IMR-90 (cell line): ENCODE measurements around the gene FAM229A. TPM values are rescaled to one million over a fixed set of nuclear protein-coding genes. Genes with fewer than 3 reads are reported as not detected.

Experiments used
- ATAC-seq: fragments of 200-7000 bp; cut with Tn5 transposase; 2 replicates; pipeline ENCODE4 v1.9.1; 2020; ENCODE audit warnings: low read depth, mild to moderate bottlenecking, moderate library complexity
- BruUV-seq: library from RNA; stranded (reverse); fragments of 400-500 nt; replicated peaks from 2 replicates; lab custom pipeline; 2021; lab: Mats Ljungman, UMichigan
- CTCF ChIA-PET: fragments of 300-600 bp; formaldehyde crosslinking; extraction: SDS; loops from one replicate; lab custom pipeline; 2021; ENCODE audit warnings: antibody characterized with exemption; lab: Yijun Ruan, JAX
- POLR2A ChIA-PET: fragments of 300-600 bp; sonication (Branson Sonifier 250); formaldehyde crosslinking; loops from one replicate; lab custom pipeline; 2022; ENCODE audit warnings: antibody characterized with exemption; ENCODE audit not compliant: unreplicated experiment; lab: Charles Lee
- DNase-seq: peaks from one replicate; pipeline ENCODE4 v3.0.0; 2013
- H2AFZ ChIP-seq: replicated peaks from 2 replicates; pipeline ENCODE3; 2013; ENCODE audit warnings: low read length, mild to moderate bottlenecking; ENCODE audit not compliant: poor library complexity
- H2AK5ac ChIP-seq: 2 replicates; pipeline ENCODE4 v1.6.1; 2013; ENCODE audit warnings: low read depth, low read length, inconsistent platforms
- H2AK9ac ChIP-seq: replicated peaks from 2 replicates; pipeline ENCODE3; 2013; ENCODE audit warnings: mild to moderate bottlenecking, low read depth, low read length, moderate library complexity; ENCODE audit not compliant: poor library complexity
- H2BK120ac ChIP-seq: 2 replicates; pipeline ENCODE4 v1.6.1; 2013; ENCODE audit warnings: low read depth, low read length, inconsistent platforms
- H2BK15ac ChIP-seq: 3 replicates; pipeline ENCODE4 v1.6.1; 2013; ENCODE audit warnings: low read depth, low read length, inconsistent platforms
- H2BK20ac ChIP-seq: 2 replicates; pipeline ENCODE4 v1.6.1; 2013; ENCODE audit warnings: low read depth, mild to moderate bottlenecking, inconsistent platforms, low read length, moderate library complexity
- H2BK5ac ChIP-seq: 2 replicates; pipeline ENCODE4 v1.6.1; 2013; ENCODE audit warnings: mild to moderate bottlenecking, low read depth, low read length, inconsistent platforms; ENCODE audit not compliant: poor library complexity, severe bottlenecking
- H3K14ac ChIP-seq: replicated peaks from 2 replicates; pipeline ENCODE4 v1.6.1; 2013; ENCODE audit warnings: low read depth, low read length, inconsistent platforms
- H3K18ac ChIP-seq: 2 replicates; pipeline ENCODE4 v1.6.1; 2013; ENCODE audit warnings: low read depth, low read length, control low read depth
- H3K23ac ChIP-seq: 2 replicates; pipeline ENCODE4 v1.6.1; 2013; ENCODE audit warnings: low read depth, low read length, inconsistent platforms
- H3K27ac ChIP-seq: 2 replicates; pipeline ENCODE4 v1.5.1; 2013; ENCODE audit warnings: mild to moderate bottlenecking, control low read depth, low read length; ENCODE audit not compliant: insufficient read depth
- H3K27me3 ChIP-seq: 2 replicates; pipeline ENCODE4 v1.6.1; 2013; ENCODE audit warnings: low read length; ENCODE audit not compliant: control insufficient read depth, insufficient read depth
- H3K36me3 ChIP-seq: 2 replicates; pipeline ENCODE4 v1.6.1; 2013; ENCODE audit warnings: low read length, mixed read lengths; ENCODE audit not compliant: control insufficient read depth, insufficient read depth
- H3K4ac ChIP-seq: 2 replicates; pipeline ENCODE4 v1.6.1; 2013; ENCODE audit warnings: low read depth, low read length, inconsistent platforms
- H3K4me1 ChIP-seq: 2 replicates; pipeline ENCODE4 v1.6.1; 2013; ENCODE audit warnings: low read length, mixed read lengths; ENCODE audit not compliant: control insufficient read depth, insufficient read depth
- H3K4me2 ChIP-seq: 2 replicates; pipeline ENCODE4 v1.6.1; 2013; ENCODE audit warnings: low read depth, mild to moderate bottlenecking, control low read depth, low read length, moderate library complexity
- H3K4me3 ChIP-seq: 2 replicates; pipeline ENCODE4 v1.5.1; 2013; ENCODE audit warnings: low read depth, mild to moderate bottlenecking, control low read depth, low read length, moderate library complexity; ENCODE audit not compliant: insufficient read depth
- H3K56ac ChIP-seq: 2 replicates; pipeline ENCODE4 v1.6.1; 2013; ENCODE audit warnings: low read length, inconsistent platforms; ENCODE audit not compliant: insufficient read depth; ENCODE audit errors: extremely low read depth
- H3K79me1 ChIP-seq, 2 experiments: 2 replicates each; pipeline ENCODE4 v1.6.1; 2013; ENCODE audit warnings: low read length in 2 of 2, inconsistent platforms in 1 of 2, low read depth in 1 of 2
- H3K9ac ChIP-seq: 2 replicates; pipeline ENCODE4 v1.6.1; 2013; ENCODE audit warnings: low read depth, low read length, control low read depth
- H3K9me1 ChIP-seq: 2 replicates; pipeline ENCODE4 v1.6.1; 2013; ENCODE audit warnings: low read length, inconsistent platforms; ENCODE audit not compliant: insufficient read depth
- H3K9me3 ChIP-seq: 2 replicates; pipeline ENCODE4 v1.6.1; 2013; ENCODE audit warnings: low read length; ENCODE audit not compliant: control insufficient read depth, insufficient read depth
- H4K20me1 ChIP-seq: 2 replicates; pipeline ENCODE4 v1.6.1; 2013; ENCODE audit warnings: low read length, inconsistent platforms; ENCODE audit not compliant: insufficient read depth
- H4K5ac ChIP-seq: 2 replicates; pipeline ENCODE4 v1.6.1; 2013; ENCODE audit warnings: mild to moderate bottlenecking, low read depth, low read length, control low read depth
- H4K8ac ChIP-seq, 2 experiments: 2 replicates each; pipeline ENCODE4 v1.6.1; 2013; ENCODE audit warnings: low read depth in 2 of 2, low read length in 2 of 2, control low read depth in 1 of 2, inconsistent platforms in 1 of 2
- H4K91ac ChIP-seq: 2 replicates; pipeline ENCODE4 v1.6.1; 2013; ENCODE audit warnings: low read depth, low read length, inconsistent platforms; ENCODE audit not compliant: insufficient read depth
- BHLHE40 ChIP-seq: fragments of 150-350 bp; IDR thresholded peaks from 2 replicates; pipeline ENCODE4 v1.6.1; 2016; ENCODE audit warnings: mild to moderate bottlenecking, low read depth, low read length
- CEBPB ChIP-seq: IDR thresholded peaks from 2 replicates; pipeline ENCODE4 v1.6.1; 2012; ENCODE audit warnings: low read depth, low read length, improper control_type of control experiment
- CHD1 ChIP-seq: IDR thresholded peaks from 2 replicates; pipeline ENCODE4 v1.6.1; 2012; ENCODE audit warnings: low read depth, low read length, improper control_type of control experiment
- ELK1 ChIP-seq: fragments of 150-350 bp; IDR thresholded peaks from 2 replicates; pipeline ENCODE4 v1.6.1; 2016; ENCODE audit warnings: low read depth, mild to moderate bottlenecking, low read length, moderate library complexity, borderline replicate concordance
- FOS ChIP-seq: fragments of 150-350 bp; IDR thresholded peaks from 2 replicates; pipeline ENCODE4 v1.6.1; 2016; ENCODE audit warnings: low read depth, low read length
- MAFK ChIP-seq: IDR thresholded peaks from 2 replicates; pipeline ENCODE4 v1.6.1; 2012; ENCODE audit warnings: low read depth, low read length, improper control_type of control experiment
- MAZ ChIP-seq: IDR thresholded peaks from 2 replicates; pipeline ENCODE4 v1.6.1; 2012; ENCODE audit warnings: low read depth, mild to moderate bottlenecking, low read length, improper control_type of control experiment, moderate library complexity, borderline replicate concordance
- MXI1 ChIP-seq: IDR thresholded peaks from 2 replicates; pipeline ENCODE4 v1.6.1; 2012; ENCODE audit warnings: low read depth, mild to moderate bottlenecking, low read length, moderate library complexity, borderline replicate concordance
- NFE2L2 ChIP-seq: fragments of 150-350 bp; IDR thresholded peaks from 2 replicates; pipeline ENCODE4 v1.6.1; 2016; ENCODE audit warnings: low read depth, mild to moderate bottlenecking, low read length
- POLR2A ChIP-seq: IDR thresholded peaks from 2 replicates; pipeline ENCODE4 v1.6.1; 2012; ENCODE audit warnings: mild to moderate bottlenecking, low read depth, low read length
- RAD21 ChIP-seq: IDR thresholded peaks from 2 replicates; pipeline ENCODE4 v1.6.1; 2012; ENCODE audit warnings: low read length, improper control_type of control experiment
- RCOR1 ChIP-seq: IDR thresholded peaks from 2 replicates; pipeline ENCODE4 v1.6.1; 2012; ENCODE audit warnings: mild to moderate bottlenecking, low read length, improper control_type of control experiment; ENCODE audit not compliant: insufficient replicate concordance
- RFX5 ChIP-seq: IDR thresholded peaks from 2 replicates; pipeline ENCODE4 v1.8.0; 2012; ENCODE audit warnings: low read depth, mild to moderate bottlenecking, low read length, moderate library complexity
- SMC3 ChIP-seq: fragments of 150-350 bp; IDR thresholded peaks from 2 replicates; pipeline ENCODE4 v1.6.1; 2016; ENCODE audit warnings: low read depth, mild to moderate bottlenecking, antibody characterized with exemption, low read length, moderate library complexity
- WGBS, 2 experiments: methylation state at CpG; one replicate each; pipeline versions ENCODE4 v1.1.5 to v1.1.7; 2013; ENCODE audit warnings: missing lambda C conversion rate in 2 of 2; ENCODE audit not compliant: insufficient read length in 1 of 2; ENCODE audit errors: extremely low coverage in 2 of 2; 5-methylcytosine and 5-hydroxymethylcytosine counted together
- dilution Hi-C: fragments of 300-500 bp; cut with HindIII; formaldehyde crosslinking; loops from one replicate; pipeline ENCODE4 v1.14.3; 2018; ENCODE audit warnings: low sequenced_read_pairs; ENCODE audit not compliant: unreplicated experiment
- in situ Hi-C: fragments of 300-500 bp; cut with MboI; formaldehyde crosslinking; loops from 3 replicates; pipeline ENCODE4 v1.14.3; 2019; ENCODE audit warnings: low sequenced_read_pairs, inconsistent platforms, mixed read lengths
- intact Hi-C: fragments of 100-400 bp; cut with micrococcal nuclease; formaldehyde crosslinking; loops from 2 replicates; pipeline ENCODE4 v1.10.0; 2022
- polyA plus RNA-seq, 3 experiments: library from polyadenylated mRNA; depleted of rRNA; stranded (reverse); fragments of >200 nt; gene quantifications; 2 replicates each; pipeline ENCODE4 v1.2.3, GENCODE V29; 2012; ENCODE audit warnings: low replicate concordance in 1 of 3
- total RNA-seq: library from RNA; depleted of rRNA; stranded (reverse); fragments of >200 nt; gene quantifications from 2 replicates; pipeline ENCODE4 v1.2.3, GENCODE V29; 2012

FAM229A gene
- total and polyA plus RNA-seq, 2 of the 4 experiments (the other 2 are of a cell fraction): 0.36 to 4.3 TPM

- TF ChIP-seq SMC3: no peak
- no peak for TF ChIP-seq CEBPB
Observed at GRCh38 chr1:32390904-32391870, 28.9 kb upstream of the FAM229A start (continued).

GRCh38 chr1:32388641-32389040, 26.4 kb upstream of the FAM229A start:
- Histone ChIP-seq H3K4me3 (no peak overlapping the region), H4K5ac (no peak overlapping the region), H3K23ac (no peak overlapping the region), H3K18ac (no peak overlapping the region), H3K4me2 (no peak overlapping the region), H3K27ac (no peak overlapping the region), H2BK15ac (no peak overlapping the region), H3K9ac (no peak overlapping the region), H3K79me1 (peaks cover 42 to 64% of the 10 kb centered on the region in 2 experiments), H3K27me3 (no peaks in the 10 kb centered on the region), H3K36me3 (peaks cover 39% of the 10 kb centered on the region), H2BK20ac (no peak overlapping the region), H2AK5ac (no peak overlapping the region), H2BK120ac (no peak overlapping the region), H3K56ac (no peak overlapping the region), H2BK5ac (no peak overlapping the region), H2AFZ (no peak overlapping the region), H3K4me1 (peaks cover 4% of the 10 kb centered on the region), H2AK9ac (no peak overlapping the region), H3K9me1 (peaks cover 8% of the 10 kb centered on the region; the same call in 1 of the 2 replicates), H3K14ac (no peak overlapping the region), H4K20me1 (peaks cover 3% of the 10 kb centered on the region; the same call in 1 of the 2 replicates), H4K8ac (no peak overlapping the region), H4K91ac (no peak overlapping the region), H3K4ac (no peak overlapping the region), H3K9me3 (no peaks in the 10 kb centered on the region)
- WGBS, 2 experiments: no CpG with 5 or more reads among the region's 6 CpGs
- dilution Hi-C loops (no loop called here), intact Hi-C loops (no loop called here), in situ Hi-C loops (no loop called here)
- ATAC-seq: no peak
- CTCF ChIA-PET: no interaction called here
- POLR2A ChIA-PET: no interaction called here
- BruUV-seq: no TSS peak
- DNase-seq: no peak
- TF ChIP-seq SMC3 (no peak), ELK1 (no peak), POLR2A (no peak), RFX5 (no peak), MAZ (no peak), CEBPB (no peak), NFE2L2 (no peak), CHD1 (no peak), BHLHE40 (no peak), MAFK (no peak), RAD21 (no peak), RCOR1 (no peak), MXI1 (no peak), FOS (no peak)
